ENCODE measurements around the gene TBXAS1. TPM values are rescaled to one million over a fixed set of nuclear protein-coding genes. Genes with fewer than 3 reads are reported as not detected.

The TBXAS1 gene
- total and polyA plus RNA-seq, 2 donors (not counting 3 experiments of a cell fraction or from before 2014, with no cell fraction given) = 2.1 to 4.3 TPM

DNA sequence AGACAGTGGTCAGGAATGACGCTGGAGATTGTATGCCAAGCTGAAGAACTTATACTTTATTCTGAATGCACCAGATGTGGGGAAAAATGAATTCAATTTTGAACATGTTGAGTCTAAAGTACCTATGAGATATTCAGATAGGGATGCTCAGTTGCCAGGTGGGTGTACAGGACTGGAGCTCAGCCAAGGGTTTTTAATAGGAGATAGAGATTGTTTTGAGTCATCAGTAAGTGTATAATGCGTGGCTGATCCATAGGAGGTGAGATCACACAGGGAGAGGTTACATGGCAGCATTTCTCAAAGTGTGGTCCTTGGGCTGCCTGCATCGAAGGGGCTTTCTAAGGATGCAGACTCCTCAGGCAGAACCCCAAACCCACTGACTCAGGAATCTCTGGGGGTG is 44.4 kb upstream of the TBXAS1 start:
- Histone ChIP-seq H3K9me1 (replicated peaks; ENCODE audit: control insufficient read depth, extremely low read depth, insufficient read depth, low read length) (no peaks in the 10 kb centered on the region), H3K36me3 (ENCODE audit: control insufficient read depth in 2 of 2, extremely low read depth in 1 of 2, insufficient read depth in 2 of 2, low read length in 2 of 2) (no peaks in the 10 kb centered on the region), H2AFZ (ENCODE audit: low read depth, low read length) (no peak overlapping the region), H3K4me3 (replicated peaks in 1 of 3; ENCODE audit: insufficient read depth in 1 of 3, low read depth in 1 of 3, low read length in 3 of 3) (no peak overlapping the region), H3K4me2 (ENCODE audit: insufficient read depth, low read length) (no peak overlapping the region), H4K20me1 (replicated peaks; ENCODE audit: control insufficient read depth, extremely low read depth, insufficient read depth, low read length) (no peaks in the 10 kb centered on the region), H3K79me2 (ENCODE audit: control insufficient read depth, insufficient read depth, low read length) (no peaks in the 10 kb centered on the region), H3K27me3 (ENCODE audit: control insufficient read depth in 2 of 2, insufficient read depth in 2 of 2, low read length in 2 of 2) (no peaks in the 10 kb centered on the region), H3K4me1 (ENCODE audit: control insufficient read depth, extremely low read depth, insufficient read depth, low read length) (no peaks in the 10 kb centered on the region), H3K9ac (replicated peaks; ENCODE audit: extremely low read depth, insufficient read depth, low read length) (no peak overlapping the region), H3K9me3 (replicated peaks; ENCODE audit: control insufficient read depth, insufficient read depth, low read length) (no peaks in the 10 kb centered on the region), H3K27ac (ENCODE audit: insufficient read depth, low read depth, low read length) (no peak overlapping the region)
- CTCF ChIA-PET = no interaction called here
- no peak for FAIRE-seq
- POLR2A ChIA-PET = no interaction called here
- DNase-seq (ENCODE audit: low read depth, low spot score) = no peak
- dilution Hi-C loops (cut with MboI; ENCODE audit: extremely low pct_ligation_motif_present, low sequenced_read_pairs) = no loop called here
- TF ChIP-seq JUN (IDR thresholded peaks at IDR 0.05; ENCODE audit: borderline replicate concordance, insufficient read depth, insufficient read length, low read depth) = no peak
- TF ChIP-seq POLR2A (IDR thresholded peaks at IDR 0.05; ENCODE audit: low read depth, low read length) = no peak
- TF ChIP-seq, protein P1, sequence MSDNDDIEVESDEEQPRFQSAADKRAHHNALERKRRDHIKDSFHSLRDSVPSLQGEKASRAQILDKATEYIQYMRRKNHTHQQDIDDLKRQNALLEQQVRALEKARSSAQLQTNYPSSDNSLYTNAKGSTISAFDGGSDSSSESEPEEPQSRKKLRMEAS (IDR thresholded peaks at IDR 0.05; ENCODE audit: insufficient read depth, insufficient read length) = no peak
- TF ChIP-seq GATA2 (IDR thresholded peaks at IDR 0.05; ENCODE audit: insufficient read depth, insufficient read length, low read depth, low read length) = no peak
- no peak for TF ChIP-seq EZH2 (IDR thresholded peaks at IDR 0.05; ENCODE audit: borderline replicate concordance, low read depth, low read length, severe bottlenecking)
- TF ChIP-seq MYC (IDR thresholded peaks at IDR 0.05; ENCODE audit: low read depth, low read length) = no peak
- TF ChIP-seq, protein P2, sequence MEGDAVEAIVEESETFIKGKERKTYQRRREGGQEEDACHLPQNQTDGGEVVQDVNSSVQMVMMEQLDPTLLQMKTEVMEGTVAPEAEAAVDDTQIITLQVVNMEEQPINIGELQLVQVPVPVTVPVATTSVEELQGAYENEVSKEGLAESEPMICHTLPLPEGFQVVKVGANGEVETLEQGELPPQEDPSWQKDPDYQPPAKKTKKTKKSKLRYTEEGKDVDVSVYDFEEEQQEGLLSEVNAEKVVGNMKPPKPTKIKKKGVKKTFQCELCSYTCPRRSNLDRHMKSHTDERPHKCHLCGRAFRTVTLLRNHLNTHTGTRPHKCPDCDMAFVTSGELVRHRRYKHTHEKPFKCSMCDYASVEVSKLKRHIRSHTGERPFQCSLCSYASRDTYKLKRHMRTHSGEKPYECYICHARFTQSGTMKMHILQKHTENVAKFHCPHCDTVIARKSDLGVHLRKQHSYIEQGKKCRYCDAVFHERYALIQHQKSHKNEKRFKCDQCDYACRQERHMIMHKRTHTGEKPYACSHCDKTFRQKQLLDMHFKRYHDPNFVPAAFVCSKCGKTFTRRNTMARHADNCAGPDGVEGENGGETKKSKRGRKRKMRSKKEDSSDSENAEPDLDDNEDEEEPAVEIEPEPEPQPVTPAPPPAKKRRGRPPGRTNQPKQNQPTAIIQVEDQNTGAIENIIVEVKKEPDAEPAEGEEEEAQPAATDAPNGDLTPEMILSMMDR (IDR thresholded peaks at IDR 0.05; ENCODE audit: extremely low read depth in 1 of 2, insufficient read depth in 1 of 2, low read depth in 1 of 2, low read length in 2 of 2) = no peak
- TF ChIP-seq FOS (IDR thresholded peaks at IDR 0.05; ENCODE audit: borderline replicate concordance, insufficient read depth, low read length) = no peak
- TF ChIP-seq POLR2AphosphoS5 (IDR thresholded peaks at IDR 0.05; ENCODE audit: insufficient read depth, low read depth, low read length) = no peak
- intact Hi-C loops (cut with micrococcal nuclease) = no loop called here
- BruUV-seq (replicated peaks) = no TSS peak
